Type B pancreatic cell (in vitro differentiated cells): ENCODE measurements around the gene PLA2G4C. TPM values are rescaled to one million over a fixed set of nuclear protein-coding genes. Genes with fewer than 3 reads are reported as not detected.

ENCODE experiments used
- DNase-seq: peaks from one replicate; pipeline ENCODE4 v3.0.0; 2021; ENCODE audit warnings: mixed read lengths; ENCODE audit not compliant: unreplicated experiment; ENCODE audit errors: extremely low spot score
- H3K27ac Mint-ChIP-seq: 2 replicates; pipeline ENCODE4 v1.8.0; 2021; ENCODE audit warnings: mild to moderate bottlenecking, mixed read lengths
- H3K27me3 Mint-ChIP-seq: 2 replicates; pipeline ENCODE4 v1.8.0; 2021; ENCODE audit warnings: mixed read lengths
- H3K36me3 Mint-ChIP-seq: 2 replicates; pipeline ENCODE4 v1.8.0; 2021; ENCODE audit warnings: mixed read lengths
- H3K4me1 Mint-ChIP-seq: one replicate; pipeline ENCODE4 v1.8.0; 2021; ENCODE audit warnings: mixed read lengths; ENCODE audit not compliant: unreplicated experiment
- H3K4me3 Mint-ChIP-seq: 2 replicates; pipeline ENCODE4 v1.8.0; 2021; ENCODE audit warnings: mild to moderate bottlenecking, mixed read lengths
- H3K9me3 Mint-ChIP-seq: 2 replicates; pipeline ENCODE4 v1.8.0; 2021; ENCODE audit warnings: mixed read lengths
- CTCF ChIP-seq: fragments of 200-600 bp; sonication (generic); conservative IDR thresholded peaks from 2 replicates; pipeline ENCODE4 v1.5.0; 2021; ENCODE audit warnings: antibody characterized with exemption, mild to moderate bottlenecking
- total RNA-seq: library from RNA; stranded (reverse); gene quantifications from 2 replicates; pipeline ENCODE4 v1.2.1, GENCODE V29; 2021; ENCODE audit warnings: low replicate concordance

Gene PLA2G4C
- total RNA-seq, 1 donor from 2014 or later, result 1.1 TPM

GRCh38 chr19:48121066-48121465 lies 10.4 kb upstream of the PLA2G4C start:
- Mint-ChIP-seq H3K36me3 (peaks cover 30% of the 10 kb centered on the region), H3K4me1 (peaks cover 12% of the 10 kb centered on the region), H3K27ac (no peak overlapping the region), H3K9me3 (no peaks in the 10 kb centered on the region), H3K4me3 (no peak overlapping the region), H3K27me3 (no peaks in the 10 kb centered on the region)
- TF ChIP-seq CTCF, result no peak
- no peak for DNase-seq

DNA sequence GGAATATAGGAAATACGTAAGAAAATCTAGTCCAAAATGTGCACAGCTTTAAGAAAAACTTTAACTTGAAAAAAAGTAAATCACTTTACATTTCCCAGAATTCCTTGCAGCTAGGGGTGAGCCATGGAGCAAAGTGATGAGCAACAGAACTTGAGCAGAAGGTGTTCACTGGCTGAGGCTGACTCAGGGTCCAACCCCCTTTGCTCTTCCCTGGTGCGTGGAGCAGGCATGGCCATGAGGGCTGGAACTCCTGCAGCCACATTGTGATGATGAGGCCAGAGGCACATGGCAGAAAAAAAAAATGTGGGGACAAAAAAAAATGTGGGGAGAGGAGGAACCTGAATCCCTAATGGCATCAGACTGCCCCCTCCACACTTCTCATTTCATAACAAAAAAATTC lies 9.9 kb upstream of the PLA2G4C start:
- no peak for DNase-seq
- Mint-ChIP-seq H3K36me3 (peaks cover 29% of the 10 kb centered on the region), H3K4me3 (no peak overlapping the region), H3K27ac (no peak overlapping the region), H3K4me1 (peaks cover 12% of the 10 kb centered on the region), H3K27me3 (no peaks in the 10 kb centered on the region), H3K9me3 (no peaks in the 10 kb centered on the region)
- no peak for TF ChIP-seq CTCF

- Mint-ChIP-seq H3K9me3 (no peaks in the 10 kb centered on the region), H3K4me1 (peaks cover 8% of the 10 kb centered on the region), H3K27ac (no peak overlapping the region), H3K36me3 (peaks cover 25% of the 10 kb centered on the region), H3K4me3 (no peak overlapping the region), H3K27me3 (no peaks in the 10 kb centered on the region)
- DNase-seq, result no peak
- TF ChIP-seq CTCF, result no peak
These were observed 7.5 kb upstream of the PLA2G4C start for GRCh38 chr19:48118131-48118517.

- Mint-ChIP-seq H3K4me1 (peaks cover 10% of the 10 kb centered on the region), H3K36me3 (peaks cover 25% of the 10 kb centered on the region), H3K27ac (no peak overlapping the region), H3K4me3 (no peak overlapping the region), H3K9me3 (no peaks in the 10 kb centered on the region), H3K27me3 (no peaks in the 10 kb centered on the region)
- no peak for DNase-seq
- no peak for TF ChIP-seq CTCF
These were observed 7.0 kb upstream of the PLA2G4C start for GRCh38 chr19:48117515-48118130.

DNA sequence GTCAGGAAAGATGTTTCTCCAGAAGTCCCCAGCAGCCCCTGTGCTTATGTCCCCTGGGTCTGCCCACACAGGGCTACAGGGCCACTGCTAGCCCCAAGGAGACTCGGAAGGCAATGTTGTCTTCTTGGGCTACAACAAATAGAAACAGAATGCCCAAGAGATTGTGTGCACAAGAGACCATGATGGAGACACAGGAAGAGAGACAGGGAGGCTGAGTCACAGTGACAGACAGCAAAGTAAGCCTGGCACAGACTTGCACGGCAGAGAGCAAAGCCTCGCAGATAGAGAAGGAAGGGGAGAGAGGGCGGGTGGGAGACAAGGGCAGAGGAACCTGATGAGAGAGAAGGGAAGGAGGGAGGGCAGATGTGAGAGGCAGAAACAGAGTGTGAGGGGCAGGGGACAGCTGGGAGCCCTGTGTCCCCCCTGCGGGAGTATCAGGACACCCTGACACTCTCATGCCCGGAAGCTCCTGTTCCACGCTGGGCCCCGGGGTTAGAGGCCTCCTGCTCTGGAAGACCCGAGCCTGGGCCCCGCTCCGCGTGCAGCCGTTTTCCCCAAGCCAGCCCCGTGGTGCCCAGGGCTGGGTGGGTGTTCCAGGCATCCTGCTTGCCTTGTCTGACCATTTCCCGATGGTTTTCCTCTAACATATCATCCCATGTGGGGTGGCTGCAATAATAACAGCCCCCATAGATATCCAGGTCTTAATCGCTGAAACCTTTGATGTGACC lies 2.7 kb upstream of the PLA2G4C start:
- Mint-ChIP-seq H3K9me3 (no peaks in the 10 kb centered on the region), H3K4me3 (no peak overlapping the region), H3K27ac (no peak overlapping the region), H3K27me3 (no peaks in the 10 kb centered on the region), H3K4me1 (peaks cover 4% of the 10 kb centered on the region), H3K36me3 (peaks cover 8% of the 10 kb centered on the region)
- TF ChIP-seq CTCF, result no peak
- DNase-seq, result no peak
